Smooth muscle cell (in vitro differentiated cells): ENCODE data around the gene CETP. TPM values are rescaled to one million over a fixed set of nuclear protein-coding genes. Genes with fewer than 3 reads are reported as not detected.

ENCODE experiments used
- DNase-seq: peaks from one replicate; lab custom pipeline; 2025; ENCODE audit not compliant: unreplicated experiment; lab: John Stamatoyannopoulos, UW
- H2AFZ ChIP-seq: fragments of 200-600 bp; sonication (generic); 2 replicates; pipeline ENCODE4 v1.6.0; 2016; ENCODE audit warnings: antibody characterized with exemption, low read depth, mild to moderate bottlenecking
- H3F3A ChIP-seq: fragments of 200-600 bp; sonication (generic); 2 replicates; pipeline ENCODE4 v1.6.0; 2017; ENCODE audit warnings: antibody characterized with exemption, low read depth
- H3K27ac ChIP-seq: fragments of 200-600 bp; sonication (generic); 2 replicates; pipeline ENCODE4 v1.5.1; 2016; ENCODE audit warnings: low read depth, mild to moderate bottlenecking
- H3K27me3 ChIP-seq: fragments of 200-600 bp; sonication (generic); 2 replicates; pipeline ENCODE4 v1.6.1; 2016; ENCODE audit warnings: low read depth, mild to moderate bottlenecking
- H3K36me3 ChIP-seq: fragments of 200-600 bp; sonication (generic); 2 replicates; pipeline ENCODE4 v1.5.1; 2016; ENCODE audit warnings: low read depth
- H3K4me1 ChIP-seq: fragments of 200-600 bp; sonication (generic); 2 replicates; pipeline ENCODE4 v1.5.1; 2016; ENCODE audit warnings: low read depth
- H3K4me2 ChIP-seq: fragments of 200-600 bp; sonication (generic); 2 replicates; pipeline ENCODE4 v1.6.0; 2016; ENCODE audit warnings: mild to moderate bottlenecking
- H3K4me3 ChIP-seq: fragments of 200-600 bp; sonication (generic); 2 replicates; pipeline ENCODE4 v1.5.1; 2016; ENCODE audit warnings: mild to moderate bottlenecking
- H3K79me2 ChIP-seq: fragments of 200-600 bp; sonication (generic); 2 replicates; pipeline ENCODE4 v1.6.0; 2016; ENCODE audit warnings: low read depth, mild to moderate bottlenecking
- H3K9ac ChIP-seq: fragments of 200-600 bp; sonication (generic); 2 replicates; pipeline ENCODE4 v1.6.0; 2016; ENCODE audit warnings: low read depth
- H3K9me3 ChIP-seq: fragments of 200-600 bp; sonication (generic); replicated peaks from 2 replicates; pipeline ENCODE4 v1.5.1; 2016; ENCODE audit warnings: low read depth
- H4K20me1 ChIP-seq: fragments of 200-600 bp; sonication (generic); 2 replicates; pipeline ENCODE4 v1.6.0; 2016; ENCODE audit warnings: low read depth
- CTCF ChIP-seq: fragments of 200-600 bp; sonication (generic); IDR thresholded peaks from 2 replicates; pipeline ENCODE4 v1.5.1; 2017; ENCODE audit warnings: borderline replicate concordance, mild to moderate bottlenecking, antibody characterized with exemption; ENCODE audit not compliant: insufficient read depth, poor library complexity, severe bottlenecking
- WGBS: methylation state at CpG from one replicate; pipeline ENCODE4 v1.1.7; 2016; ENCODE audit warnings: low lambda C conversion rate; 5-methylcytosine and 5-hydroxymethylcytosine counted together
- polyA plus RNA-seq: library from polyadenylated mRNA; unstranded; fragments of >200 nt; fragmentation: Nextera tagmentation; extraction: Ambion mirVana; gene quantifications from 2 replicates; pipeline ENCODE4 v1.2.1, GENCODE V29; 2016
- total RNA-seq: library from RNA; depleted of rRNA; stranded (reverse); fragments of >200 nt; gene quantifications from 2 replicates; pipeline ENCODE4 v1.2.3, GENCODE V29; 2014

The CETP gene
- total and polyA plus RNA-seq, 2 experiments from 2014 or later = not detected

- 68% methylated on average over 2 of the region's 2 CpGs for WGBS
- Histone ChIP-seq H3K27me3 (no peaks in the 10 kb centered on the region), H3K79me2 (no peaks in the 10 kb centered on the region), H3K27ac (no peak overlapping the region), H3K4me1 (no peaks in the 10 kb centered on the region), H3F3A (no peaks in the 10 kb centered on the region), H3K4me2 (no peak overlapping the region), H3K9ac (no peak overlapping the region), H4K20me1 (no peaks in the 10 kb centered on the region), H3K36me3 (no peaks in the 10 kb centered on the region), H3K9me3 (no peaks in the 10 kb centered on the region), H3K4me3 (no peak overlapping the region), H2AFZ (no peak overlapping the region)
- TF ChIP-seq CTCF = no peak
- no peak for DNase-seq
These were observed 51.5 kb downstream of the CETP start for GRCh38 chr16:57013229-57013628.

- Histone ChIP-seq H3K4me1 (no peaks in the 10 kb centered on the region), H4K20me1 (no peaks in the 10 kb centered on the region), H3K4me2 (no peak overlapping the region), H3K27me3 (no peaks in the 10 kb centered on the region), H3K4me3 (no peak overlapping the region), H3K9ac (no peak overlapping the region), H2AFZ (no peak overlapping the region), H3K9me3 (no peaks in the 10 kb centered on the region), H3F3A (no peaks in the 10 kb centered on the region), H3K36me3 (no peaks in the 10 kb centered on the region), H3K79me2 (no peaks in the 10 kb centered on the region), H3K27ac (no peak overlapping the region)
- TF ChIP-seq CTCF = no peak
- 95% methylated on average over 2 of the region's 2 CpGs for WGBS
- no peak for DNase-seq
These were observed 52.2 kb downstream of the CETP start for GRCh38 chr16:57013902-57014301.

GRCh38 chr16:57016301-57016700, 54.6 kb downstream of the CETP start:
- no peaks in the 10 kb centered on the region for H4K20me1 ChIP-seq
- TF ChIP-seq CTCF = no peak
- H3K4me2 ChIP-seq = no peak overlapping the region
- no peak overlapping the region for H3K9ac ChIP-seq
- no peaks in the 10 kb centered on the region for H3K79me2 ChIP-seq
- no peaks in the 10 kb centered on the region for H3K4me1 ChIP-seq
- H2AFZ ChIP-seq = no peak overlapping the region
- no peaks in the 10 kb centered on the region for H3K36me3 ChIP-seq
- H3K4me3 ChIP-seq = no peak overlapping the region
- no peaks in the 10 kb centered on the region for H3K9me3 ChIP-seq
- no peaks in the 10 kb centered on the region for H3F3A ChIP-seq
- no peak for DNase-seq
- no peaks in the 10 kb centered on the region for H3K27me3 ChIP-seq
- 87% methylated on average over 6 of the region's 6 CpGs for WGBS
- no peak overlapping the region for H3K27ac ChIP-seq

- Histone ChIP-seq H3K4me3 (no peak overlapping the region), H2AFZ (no peak overlapping the region), H4K20me1 (no peaks in the 10 kb centered on the region), H3K36me3 (no peaks in the 10 kb centered on the region), H3K9ac (no peak overlapping the region), H3K4me2 (no peak overlapping the region), H3K4me1 (no peaks in the 10 kb centered on the region), H3K27ac (no peak overlapping the region), H3F3A (no peaks in the 10 kb centered on the region), H3K27me3 (no peaks in the 10 kb centered on the region), H3K9me3 (no peaks in the 10 kb centered on the region), H3K79me2 (no peaks in the 10 kb centered on the region)
- 88% methylated on average over 6 of the region's 6 CpGs for WGBS
- no peak for DNase-seq
- TF ChIP-seq CTCF = no peak
These were observed 55.1 kb downstream of the CETP start for GRCh38 chr16:57016831-57017230.
